Stimulated activated CD4-positive, alpha-beta T cell treated with anti-CD3 and anti-CD28 coated beads, TNF-alpha, amount 100 ng/mL, for 48 hours (primary cell): ENCODE data around the gene SUFU.
"Not testable (repeated sequence)": the region's sequence is repeated elsewhere in the genome, so short reads cannot be mapped to it uniquely, and the experiment has no call there.

Source experiments
- DNase-seq, 3 donors: peaks; one replicate each; pipeline ENCODE4 v3.0.0-alpha.2; 2020; ENCODE audit warnings: low read depth in 3 of 3

The SUFU gene

DNA sequence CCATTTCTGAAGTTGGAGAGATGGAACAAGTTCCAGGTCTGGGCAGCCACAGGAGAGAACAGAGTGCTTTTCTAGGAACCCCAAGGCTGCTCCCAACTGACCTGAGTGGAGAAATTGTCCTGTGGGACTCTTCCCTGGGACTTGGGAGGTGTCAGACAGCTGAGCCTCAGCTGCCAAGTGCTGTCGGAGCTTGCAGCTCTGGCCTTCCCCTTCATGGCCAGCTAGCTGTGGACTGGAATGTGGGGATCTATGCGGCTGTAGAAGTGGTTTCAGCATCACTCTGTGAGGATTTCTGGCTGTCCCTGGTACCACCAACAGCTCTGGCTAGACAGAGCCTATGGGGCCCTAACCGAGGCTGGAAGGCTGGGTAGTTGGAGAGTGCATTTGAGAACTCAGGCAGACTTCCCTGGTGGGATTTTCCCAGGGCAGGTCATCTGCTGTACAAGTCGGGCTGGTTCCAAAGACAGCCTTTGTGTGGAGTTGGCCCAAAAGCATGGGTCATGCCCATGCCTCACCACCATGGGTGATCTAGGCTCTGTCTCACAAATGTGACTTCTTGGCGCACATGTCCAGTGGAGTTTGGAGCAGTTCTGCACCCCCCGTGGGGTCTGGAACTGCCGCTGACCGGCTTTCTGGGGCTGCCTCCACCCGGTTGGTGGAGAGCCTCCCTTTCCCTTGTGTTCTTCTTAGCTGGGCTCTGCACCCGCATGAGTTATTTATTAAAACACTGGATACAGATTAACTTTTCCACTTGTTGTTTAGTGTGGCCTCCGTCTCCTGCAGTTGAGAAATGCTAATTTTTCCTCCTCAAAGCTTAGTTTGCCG lies 10.9 kb downstream of the SUFU start:
- no peak for DNase-seq

DNA sequence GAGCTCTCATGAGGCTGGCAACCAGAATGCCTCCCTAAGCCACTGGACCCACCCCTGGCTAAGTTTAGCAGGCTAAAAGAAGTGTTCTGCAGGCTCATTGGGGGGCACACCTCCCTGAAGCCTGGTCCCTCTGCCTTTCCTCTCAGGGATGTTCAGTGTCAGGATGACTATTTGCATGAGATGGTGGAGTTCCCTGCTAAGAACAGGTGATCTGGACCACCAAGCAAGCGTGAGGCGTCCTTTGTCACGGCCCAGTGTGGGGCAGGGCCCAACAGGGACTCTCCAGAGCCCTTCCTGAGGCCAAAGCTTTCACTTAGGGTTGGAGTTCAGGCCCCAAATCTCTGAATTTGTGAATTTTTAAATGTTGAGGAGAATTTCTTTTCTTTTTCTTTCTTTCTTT lies 12.0 kb downstream of the SUFU start:
- DNase-seq: no peak

DNA sequence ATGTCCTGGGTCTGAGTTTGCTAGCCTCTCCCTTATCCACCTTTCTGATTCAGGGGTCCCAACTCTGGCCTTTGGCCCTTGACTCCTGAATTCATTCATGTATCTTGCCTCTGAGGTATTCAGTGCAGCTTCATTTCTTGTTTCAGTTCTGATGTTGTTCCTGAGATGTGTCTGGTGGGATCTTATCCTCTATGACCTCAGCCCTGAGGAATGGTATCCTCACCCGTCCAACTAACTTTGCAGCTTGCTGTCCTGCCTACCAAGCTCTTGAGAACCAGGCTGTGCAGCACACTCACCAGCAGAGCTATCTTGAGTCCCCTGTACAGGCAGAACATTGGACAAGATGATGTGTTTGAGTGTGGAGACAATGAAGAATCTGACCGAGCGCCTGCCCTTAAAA lies 13.8 kb downstream of the SUFU start:
- DNase-seq: no peak

DNA sequence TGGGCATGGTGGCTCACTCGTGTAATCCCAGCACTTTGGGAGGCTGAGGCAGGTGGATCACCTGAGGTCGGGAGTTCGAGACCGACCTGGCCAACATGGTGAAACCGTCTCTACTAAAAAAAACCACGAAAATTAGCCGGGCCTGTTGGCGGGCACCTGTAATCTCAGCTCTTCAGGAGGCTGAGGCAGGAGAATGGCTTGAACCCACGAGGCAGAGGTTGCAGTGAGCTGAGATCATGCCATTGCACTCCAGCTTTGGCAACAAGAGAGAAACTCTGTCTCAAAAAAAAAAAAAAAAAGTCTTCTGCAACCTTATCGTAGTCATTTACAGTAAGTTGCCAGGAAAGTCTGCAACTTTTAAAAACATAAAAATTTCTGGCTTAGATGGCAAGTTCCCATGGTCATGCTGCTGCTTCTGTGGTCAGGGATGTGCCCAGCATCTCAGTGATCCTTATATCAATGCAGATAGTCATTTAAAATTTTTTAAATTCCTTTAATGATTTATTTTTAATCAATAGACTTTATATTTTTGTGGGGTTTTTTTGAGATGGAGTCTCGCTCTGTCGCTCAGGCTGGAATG lies 15.6 kb downstream of the SUFU start:
- DNase-seq: no peak

DNA sequence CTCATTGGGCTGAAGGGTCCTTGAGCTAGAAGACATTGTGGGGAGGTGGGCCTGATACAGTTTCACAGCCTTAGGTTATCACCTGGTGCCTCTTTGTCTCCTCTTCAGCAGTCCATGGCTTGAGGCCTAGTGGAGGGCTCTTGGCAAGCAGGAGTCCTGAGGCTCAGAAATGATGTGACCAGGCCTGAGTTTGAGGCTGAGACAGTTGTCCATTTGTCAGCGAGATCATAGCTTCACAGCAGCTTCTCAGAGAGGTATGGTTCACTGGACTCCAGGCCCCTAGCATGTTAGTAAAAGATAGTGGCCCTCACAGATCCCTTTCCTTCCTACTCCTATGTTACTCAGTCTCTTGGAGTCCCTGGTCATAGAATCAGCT lies 19.1 kb downstream of the SUFU start:
- DNase-seq: no peak

DNA sequence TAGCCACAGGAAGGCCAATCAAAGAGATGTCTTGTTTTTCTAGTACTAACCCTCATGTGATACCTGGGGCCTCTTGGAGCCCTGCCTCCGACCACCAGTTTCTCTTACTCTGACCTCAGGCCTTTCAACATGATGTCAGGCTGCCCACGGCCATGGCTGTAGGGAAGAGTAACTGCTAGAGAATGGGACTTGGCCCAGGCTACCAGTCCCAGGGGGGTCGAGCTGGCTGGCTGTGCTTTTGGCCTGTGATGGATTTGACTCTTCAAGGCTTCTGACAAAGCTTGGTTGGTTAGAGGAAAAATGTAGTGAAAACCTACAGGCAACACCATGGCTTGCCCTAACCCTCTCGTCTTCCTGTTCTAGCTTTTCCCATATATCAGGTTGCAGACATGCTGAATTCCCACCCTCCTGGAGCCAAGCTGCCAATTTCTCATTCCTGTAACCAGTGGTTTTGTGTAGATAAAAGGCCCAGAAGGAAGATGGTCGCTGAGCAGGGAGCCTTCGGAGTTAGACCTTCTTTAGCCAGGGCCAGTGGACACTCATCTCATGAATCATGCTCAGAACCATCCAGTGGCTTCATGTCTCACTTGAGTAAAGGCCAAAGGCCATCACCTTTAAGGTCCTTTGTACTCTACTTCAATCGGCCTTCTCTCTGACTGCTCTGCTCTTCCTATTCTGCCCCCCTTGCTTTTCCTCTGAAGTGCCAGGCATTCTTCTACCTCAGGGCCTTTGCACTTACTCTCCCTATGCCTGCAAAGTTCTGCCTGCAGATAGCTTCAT lies 19.7 kb downstream of the SUFU start:
- DNase-seq: no peak

DNA sequence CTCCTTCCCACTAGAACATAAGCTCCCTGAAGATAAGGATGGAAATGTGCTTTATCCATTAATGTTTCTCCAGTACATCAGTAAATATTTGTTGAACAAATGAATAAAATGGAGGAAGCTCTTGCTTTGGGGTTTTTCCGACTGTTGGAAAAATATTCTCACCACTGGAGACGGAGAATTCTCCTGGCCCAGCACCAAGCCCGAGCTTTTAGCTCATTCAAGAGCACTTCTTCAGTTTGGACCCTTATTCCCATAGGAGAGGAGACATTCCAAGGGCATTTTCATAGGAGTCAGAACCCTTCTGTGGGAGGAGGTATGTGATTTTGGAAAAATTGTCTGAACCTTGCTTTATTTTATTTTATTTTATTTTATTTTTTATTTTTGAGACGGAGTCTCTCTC lies 21.0 kb downstream of the SUFU start:
- DNase-seq: no peak

DNA sequence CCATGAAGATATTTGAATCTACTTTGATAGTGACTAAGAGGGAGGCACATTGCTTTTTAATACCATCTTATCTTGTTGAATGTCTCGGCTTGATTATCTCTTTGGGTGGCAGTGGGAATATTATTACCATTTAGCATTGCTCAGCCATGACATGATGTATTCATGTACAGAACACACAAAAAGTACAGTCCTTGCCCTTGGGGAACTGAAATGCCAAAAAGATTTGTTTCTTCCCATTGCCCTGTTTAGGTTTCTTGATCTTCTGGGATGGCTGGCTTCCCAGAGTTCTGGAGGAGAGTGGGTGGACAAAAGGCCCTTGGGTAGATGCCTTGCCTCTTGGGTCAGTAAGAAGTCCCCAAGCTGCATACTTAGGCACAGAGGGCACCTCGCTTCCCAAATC lies 23.8 kb downstream of the SUFU start:
- DNase-seq: no peak

DNA sequence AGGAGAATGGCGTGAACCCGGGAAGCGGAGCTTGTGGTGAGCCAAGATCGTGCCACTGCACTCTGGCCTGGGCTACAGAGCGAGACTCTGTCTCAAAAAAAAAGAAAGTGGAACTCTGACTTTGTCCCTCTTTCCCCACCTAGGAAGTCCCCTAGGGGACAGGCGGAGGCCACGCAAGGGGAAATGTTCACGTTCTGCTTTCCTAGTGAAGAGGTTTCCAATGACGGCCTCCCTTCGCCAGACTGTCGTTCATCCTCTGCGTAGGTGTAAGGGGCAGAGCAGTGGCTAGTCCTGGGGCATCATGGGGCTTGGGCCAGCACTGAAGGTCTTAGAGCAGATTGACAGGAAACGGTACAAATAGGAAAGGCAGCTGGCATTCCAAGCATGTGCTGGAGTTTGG lies 30.6 kb downstream of the SUFU start:
- no peak for DNase-seq

DNA sequence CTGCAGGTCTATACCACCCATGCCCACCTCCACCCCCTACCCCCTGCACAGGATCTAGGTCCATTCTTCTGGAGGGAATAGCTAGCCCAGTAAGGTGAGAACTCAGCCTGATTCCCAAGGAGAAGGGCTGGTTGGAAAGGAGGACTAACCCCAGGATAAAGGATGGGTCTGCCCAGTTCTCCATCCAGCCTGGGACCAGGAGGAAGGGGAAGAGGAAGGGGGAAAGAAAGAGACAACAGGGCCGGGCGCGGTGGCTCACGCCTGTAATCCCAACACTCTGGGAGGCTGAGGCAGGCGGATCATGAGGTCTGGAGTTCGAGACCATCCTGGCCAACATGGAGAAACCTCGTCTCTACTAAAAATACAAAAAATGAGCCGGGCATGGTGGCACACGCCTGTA lies 31.2 kb downstream of the SUFU start:
- not testable (repeated sequence) for DNase-seq

DNA sequence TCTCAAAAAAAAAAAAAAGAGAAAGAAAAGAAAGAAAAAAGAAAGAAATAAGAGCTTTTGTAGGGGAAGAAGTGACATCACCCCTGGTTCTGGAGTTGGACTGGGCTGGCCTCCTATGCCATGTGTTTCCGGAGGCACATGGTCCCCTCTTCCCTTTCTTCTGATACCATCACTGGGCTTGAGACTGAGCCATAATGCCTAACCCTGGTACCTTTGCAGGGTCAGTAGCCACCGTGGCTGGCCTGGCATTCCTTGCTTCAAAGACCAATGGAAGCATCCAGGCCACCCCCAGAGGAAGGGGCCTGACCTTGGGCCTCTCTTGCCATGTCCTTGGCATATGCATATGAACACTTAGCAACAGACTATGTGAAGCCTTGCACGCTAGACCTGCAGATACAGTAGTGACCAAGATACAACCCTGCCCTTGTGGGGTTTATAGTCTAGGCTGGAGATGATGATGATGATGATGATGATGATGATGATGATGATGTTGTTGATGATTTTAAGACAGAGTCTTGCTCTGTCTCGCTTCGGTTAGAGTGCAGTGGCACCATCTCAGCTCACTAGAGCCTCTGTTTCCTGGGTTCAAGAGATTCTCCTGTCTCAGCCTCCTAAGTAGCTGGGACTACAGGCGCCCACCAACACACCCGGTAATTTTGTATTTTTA lies 31.8 kb downstream of the SUFU start:
- DNase-seq: no peak

DNA sequence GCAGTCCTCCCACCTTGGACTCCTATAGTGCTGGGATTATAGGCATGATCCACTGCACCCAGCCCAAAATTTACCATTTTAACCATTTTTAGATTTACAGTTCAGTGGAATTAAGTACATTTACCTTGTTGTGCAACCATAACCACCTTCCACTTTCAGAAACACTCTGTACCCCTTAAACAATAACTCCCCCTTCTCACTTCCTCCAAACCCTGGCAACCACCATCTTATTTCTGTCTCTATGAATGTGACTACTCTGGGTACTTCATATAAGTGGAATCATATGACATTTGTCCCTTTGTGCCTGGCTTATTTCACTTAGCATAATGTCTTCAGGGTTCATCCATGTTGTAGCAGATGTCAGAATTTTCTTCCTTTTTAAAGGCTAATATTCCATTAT lies 33.6 kb downstream of the SUFU start:
- no peak for DNase-seq

DNA sequence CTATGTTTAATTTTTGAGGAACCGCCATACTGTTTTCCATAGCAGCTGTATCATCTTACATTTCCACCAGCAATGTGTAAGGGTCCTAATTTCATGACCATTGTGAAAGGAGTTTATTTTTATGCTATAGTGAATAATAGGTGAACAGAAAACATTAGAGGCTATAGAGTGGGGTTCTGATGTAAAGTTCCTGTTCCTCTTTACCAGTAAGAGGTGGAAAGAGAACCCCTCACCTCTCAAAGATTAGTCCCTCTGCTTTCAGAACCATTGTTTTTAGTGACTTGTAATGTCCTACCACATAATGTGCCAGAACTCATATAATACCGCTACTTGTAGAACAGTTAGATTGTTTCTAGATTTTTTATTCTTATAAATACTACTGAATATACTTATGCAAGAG lies 34.2 kb downstream of the SUFU start:
- no peak for DNase-seq

DNA sequence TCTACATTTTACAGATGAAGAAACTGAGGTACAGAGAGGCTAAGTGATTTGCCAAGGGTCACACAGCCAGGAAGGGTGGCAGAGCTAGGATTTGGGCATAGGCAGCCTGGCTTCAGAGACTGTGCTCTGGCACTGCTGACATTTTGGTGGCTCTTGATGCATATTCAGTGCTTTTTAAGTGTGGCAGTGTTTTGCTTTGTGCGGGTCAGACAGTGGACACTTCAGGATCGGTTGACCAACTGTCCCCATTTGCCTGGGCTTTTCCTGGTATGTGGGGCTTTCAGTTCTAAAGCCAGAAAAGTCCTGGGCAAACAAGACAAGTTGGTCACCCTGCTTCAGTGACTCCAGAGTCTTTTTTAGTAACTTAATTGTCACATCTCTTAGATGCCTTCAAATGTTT lies 35.0 kb downstream of the SUFU start:
- no peak for DNase-seq

DNA sequence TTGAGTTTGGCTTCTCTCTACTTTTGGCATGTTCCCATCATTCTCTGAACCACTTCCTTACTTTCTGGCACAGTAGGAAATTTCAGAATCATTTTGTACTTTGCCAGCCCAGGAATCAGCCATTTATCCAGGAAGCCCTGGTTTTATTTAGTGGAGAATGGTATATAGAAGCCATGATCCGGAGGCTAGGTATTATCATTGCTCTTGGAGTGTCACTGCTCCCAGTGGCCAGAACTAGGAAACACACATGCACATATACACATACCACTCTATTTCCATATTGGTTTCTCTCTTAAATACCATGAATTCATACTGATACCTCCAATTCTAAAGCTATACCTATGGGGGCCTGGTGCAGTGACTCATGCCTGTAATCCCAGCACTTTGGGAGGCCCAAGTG lies 36.3 kb downstream of the SUFU start:
- no peak for DNase-seq

DNA sequence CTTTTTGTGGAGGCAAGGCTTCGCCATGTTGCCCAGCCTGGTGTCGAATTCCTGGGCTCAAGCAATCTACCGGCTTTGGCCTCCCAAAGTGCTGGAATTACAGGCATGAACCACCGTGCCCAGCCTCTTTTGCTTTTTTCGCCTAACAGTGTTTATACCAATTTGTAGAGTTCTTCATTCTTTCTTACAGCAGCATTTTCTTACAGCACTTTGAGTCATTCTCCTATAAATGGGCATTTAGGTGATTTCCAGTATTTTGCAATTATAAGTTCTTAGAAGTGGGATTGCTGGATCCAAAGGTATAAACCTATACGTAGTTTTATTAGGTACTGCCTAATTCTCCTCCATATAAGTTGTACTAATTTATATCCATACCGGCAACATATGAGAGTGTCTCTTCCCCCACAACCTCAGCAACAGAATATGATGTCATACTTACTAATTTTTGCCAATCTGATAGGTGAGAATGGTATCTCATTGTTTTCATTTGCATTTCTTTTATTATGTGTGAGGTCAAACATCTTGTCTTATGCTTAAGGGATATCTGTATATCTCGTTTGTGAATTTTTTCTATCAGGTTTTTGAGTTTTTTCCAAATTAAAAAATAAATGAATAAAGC lies 39.1 kb downstream of the SUFU start:
- DNase-seq: no peak

DNA sequence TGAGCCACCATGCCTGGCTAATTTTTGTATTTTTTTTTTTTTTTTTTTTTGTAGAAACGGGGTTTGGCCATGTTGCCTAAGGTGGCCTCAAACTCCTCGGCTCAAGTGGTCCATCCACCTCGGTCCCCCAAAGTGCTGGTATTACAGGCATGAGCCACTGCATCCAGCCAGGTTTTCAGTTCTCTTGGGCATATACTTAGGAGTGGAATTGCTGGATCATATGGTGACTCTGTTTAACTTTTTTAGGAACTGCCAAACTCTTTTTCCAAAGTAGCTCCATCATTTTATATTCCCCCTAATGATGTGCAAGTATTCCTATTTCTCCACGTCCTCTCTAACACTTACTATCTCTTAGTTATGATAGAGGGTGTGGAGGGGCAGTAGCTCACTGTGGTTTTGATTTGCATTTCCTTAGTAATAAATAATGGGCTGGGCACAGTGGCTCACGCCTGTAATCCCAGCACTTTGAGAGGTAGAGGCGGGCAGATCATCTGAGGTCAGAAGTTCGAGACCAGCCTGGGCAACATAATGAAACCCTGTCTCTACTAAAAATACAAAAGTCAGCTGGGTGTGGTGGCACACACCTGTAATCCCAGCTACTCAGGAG lies 41.6 kb downstream of the SUFU start:
- no peak for DNase-seq

DNA sequence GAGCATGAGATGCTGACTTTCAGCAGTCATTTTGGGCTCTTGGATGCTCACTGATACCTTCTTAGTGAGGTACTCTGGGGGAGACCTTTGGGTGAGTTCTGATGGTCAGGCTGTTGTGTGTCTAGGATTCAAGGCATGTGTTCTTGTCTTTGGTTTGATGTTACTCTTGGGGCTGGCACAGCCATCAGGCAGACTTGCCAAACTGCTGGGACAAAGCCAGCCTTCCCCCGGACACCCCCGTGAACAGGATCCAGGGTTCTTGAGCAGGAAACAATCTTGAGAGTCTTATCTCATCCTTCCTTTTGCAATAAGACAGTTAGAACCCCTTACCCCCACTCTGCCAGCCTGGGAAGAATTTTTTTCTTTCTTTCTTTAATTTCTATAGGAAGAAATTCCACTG lies 42.2 kb downstream of the SUFU start:
- DNase-seq: no peak

DNA sequence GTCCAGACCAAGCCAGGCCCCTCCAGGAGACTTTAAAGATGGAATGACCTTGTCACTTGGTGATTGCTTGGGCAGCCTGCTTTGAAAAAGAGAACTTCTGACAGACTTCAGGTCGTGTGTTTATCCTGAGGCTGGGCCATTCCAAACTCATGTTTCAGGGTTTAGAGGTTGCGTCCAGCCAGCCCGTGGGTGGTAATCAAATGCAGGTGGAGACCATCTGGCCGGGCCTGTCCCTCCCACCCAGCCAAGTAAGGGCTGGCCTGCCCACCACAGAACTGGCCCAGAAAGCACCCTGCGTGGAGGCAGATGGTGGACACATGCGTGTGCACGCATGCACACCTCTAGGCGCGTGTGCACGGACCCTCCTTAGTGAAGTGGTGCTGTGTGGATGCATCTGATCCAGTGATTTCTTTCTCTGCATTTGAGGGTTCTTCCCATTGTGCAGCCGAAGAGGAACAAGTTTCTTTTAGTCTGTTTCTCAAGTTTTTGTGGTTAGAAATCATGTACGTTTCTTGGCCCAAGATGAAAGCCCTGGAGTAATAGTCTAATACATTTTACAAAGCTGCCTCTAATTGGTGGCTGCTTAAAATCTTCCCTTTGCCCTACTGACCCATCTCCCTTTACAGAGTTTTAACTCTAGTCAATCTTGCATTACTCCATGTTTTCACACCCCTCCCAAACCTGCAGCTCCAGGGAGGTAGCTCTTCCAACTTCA lies 43.0 kb downstream of the SUFU start:
- DNase-seq: no peak

DNA sequence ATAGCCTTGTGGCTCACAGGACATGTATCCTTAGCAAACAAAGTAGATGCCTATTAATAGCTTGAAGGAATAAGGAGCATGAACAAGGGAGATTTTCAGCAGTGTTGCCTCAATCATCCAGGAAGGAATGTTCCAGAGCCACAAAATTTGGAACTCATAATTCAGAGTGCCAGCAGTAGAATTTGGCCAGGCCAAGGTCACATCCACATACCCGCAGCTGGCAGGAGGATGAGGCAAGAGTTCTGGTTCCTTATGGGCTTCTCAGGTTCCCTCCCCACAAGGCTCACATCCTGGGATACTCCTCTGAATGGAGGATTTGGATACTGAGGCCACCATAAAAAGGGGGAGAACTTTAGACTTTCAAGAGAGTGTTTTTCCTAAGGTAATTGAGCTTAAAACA lies 45.8 kb downstream of the SUFU start:
- no peak for DNase-seq

DNA sequence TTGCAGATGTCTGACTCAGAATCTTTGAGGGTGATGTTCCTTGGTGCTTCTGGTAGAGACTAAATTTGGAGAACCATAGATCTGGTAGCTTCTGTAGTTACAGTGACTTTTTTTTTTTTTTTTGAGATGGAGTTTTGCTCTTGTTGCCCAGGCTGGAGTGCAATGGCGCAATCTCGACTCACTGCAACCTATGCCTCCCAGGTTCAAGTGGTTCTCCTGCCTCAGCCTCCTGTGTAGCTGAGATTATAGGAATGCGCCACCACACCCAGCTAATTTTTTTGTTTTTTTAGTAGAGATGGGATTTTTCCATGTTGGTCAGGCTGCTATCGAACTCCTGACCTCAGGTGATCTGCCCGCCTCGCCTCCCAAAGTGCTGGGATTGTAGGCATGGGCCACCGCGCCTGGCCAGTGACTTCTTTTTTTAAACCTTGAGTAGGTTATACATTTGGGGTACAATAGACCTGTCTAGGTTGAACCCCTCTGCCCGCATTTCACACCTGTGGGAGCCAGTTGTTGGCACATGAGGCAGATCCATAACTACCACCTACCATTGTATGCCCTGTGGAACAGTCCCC lies 47.0 kb downstream of the SUFU start:
- DNase-seq: no peak
